Stimulated activated naive CD8-positive, alpha-beta T cell treated with anti-CD3 and anti-CD28 coated beads, Interleukin-15, Interleukin-2, amounts not matched to agents 100 ng/mL and 50 ng/mL, for 24 hours (primary cell): ENCODE results near the gene PARD6A.

Experiments used
- H3K27ac Mint-ChIP-seq: one replicate; pipeline ENCODE4 v1.8.0; 2021; ENCODE audit warnings: mild to moderate bottlenecking, mixed read lengths
- H3K27me3 Mint-ChIP-seq: one replicate; pipeline ENCODE4 v1.8.0; 2021; ENCODE audit warnings: mixed read lengths
- H3K36me3 Mint-ChIP-seq: one replicate; pipeline ENCODE4 v1.8.0; 2021; ENCODE audit warnings: low read depth, mixed read lengths
- H3K4me1 Mint-ChIP-seq: one replicate; pipeline ENCODE4 v1.8.0; 2021; ENCODE audit warnings: low read depth, mixed read lengths
- H3K4me3 Mint-ChIP-seq: one replicate; pipeline ENCODE4 v1.8.0; 2021; ENCODE audit warnings: mild to moderate bottlenecking, mixed read lengths
- H3K9me3 Mint-ChIP-seq: one replicate; pipeline ENCODE4 v1.8.0; 2021; ENCODE audit warnings: mixed read lengths

PARD6A gene

DNA sequence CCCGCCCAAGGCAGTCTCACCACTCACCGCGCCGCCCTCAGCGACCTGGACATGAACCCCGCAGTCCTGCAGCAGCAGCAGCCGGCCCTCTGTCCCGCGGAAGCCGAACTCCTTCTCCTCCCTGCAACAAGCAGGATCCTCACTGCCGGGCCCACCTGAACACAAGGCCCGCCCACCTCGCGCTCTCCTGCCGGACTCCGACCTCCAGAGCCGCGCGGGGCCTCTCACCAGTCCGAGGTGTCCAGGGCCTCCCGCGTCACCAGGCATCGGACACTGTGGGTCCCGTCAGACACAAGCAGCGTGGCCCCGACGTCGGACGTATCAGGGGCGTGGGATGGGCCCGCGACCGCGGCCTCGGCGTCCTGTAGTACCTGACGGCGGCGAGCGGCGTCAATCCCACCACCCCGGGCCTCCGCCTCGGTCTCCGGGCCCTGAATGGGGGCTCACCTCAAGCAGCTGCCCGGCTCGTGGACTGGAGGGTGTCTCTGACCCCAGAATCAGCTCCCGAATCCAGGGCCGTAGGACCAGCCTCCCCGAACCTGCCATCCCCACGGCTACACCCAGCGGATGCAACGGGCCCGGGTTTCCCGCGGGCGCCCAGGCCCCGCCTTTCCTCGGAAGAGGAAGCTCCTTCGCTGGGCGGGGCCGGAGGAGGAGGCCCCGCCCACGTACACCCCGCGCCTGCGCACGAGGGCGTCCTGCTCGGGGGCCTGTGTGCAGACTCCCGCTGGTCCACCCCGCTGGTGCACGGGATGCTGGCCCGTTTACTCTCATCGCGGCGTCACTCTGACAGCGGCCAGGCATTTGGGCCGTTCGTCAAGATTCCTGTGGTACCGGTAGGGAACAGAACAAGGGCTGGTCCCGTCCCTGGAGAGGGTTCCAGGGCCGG is 841 bp upstream of the PARD6A start, which contains the start of gene ACD:
TSS of gene ACD (minus strand) at position 586 of the 889 bp plus-strand sequence. CDS start at position 546, 40 bp downstream.
- H3K27ac Mint-ChIP-seq: peak within 1 kb of the TSS; percentile 92
- no peaks in the 10 kb centered on the region for H3K9me3 Mint-ChIP-seq
- H3K36me3 Mint-ChIP-seq: peaks cover 6% of the 10 kb centered on the region
- H3K27me3 Mint-ChIP-seq: no peaks in the 10 kb centered on the region
- H3K4me1 Mint-ChIP-seq: peaks cover 13% of the 10 kb centered on the region
- H3K4me3 Mint-ChIP-seq: peak within 1 kb of the TSS; percentile 88

GRCh38 chr16:67661101-67661761 is 471 bp downstream of the PARD6A start:
- Mint-ChIP-seq H3K36me3 (no peaks in the 10 kb centered on the region), H3K4me3 (peak overlapping the region; percentile 88), H3K9me3 (no peaks in the 10 kb centered on the region), H3K27ac (no peak overlapping the region), H3K27me3 (no peaks in the 10 kb centered on the region), H3K4me1 (peaks cover 21% of the 10 kb centered on the region)

GRCh38 chr16:67661886-67662652 is 1.3 kb downstream of the PARD6A start:
- no peaks in the 10 kb centered on the region for H3K36me3 Mint-ChIP-seq
- peak overlapping the region; percentile 88 for H3K4me3 Mint-ChIP-seq
- no peaks in the 10 kb centered on the region for H3K27me3 Mint-ChIP-seq
- H3K4me1 Mint-ChIP-seq: peaks cover 22% of the 10 kb centered on the region
- no peak overlapping the region for H3K27ac Mint-ChIP-seq
- H3K9me3 Mint-ChIP-seq: no peaks in the 10 kb centered on the region

- H3K4me3 Mint-ChIP-seq: no peak overlapping the region
- H3K9me3 Mint-ChIP-seq: no peaks in the 10 kb centered on the region
- H3K27ac Mint-ChIP-seq: no peak overlapping the region
- peaks cover 28% of the 10 kb centered on the region for H3K4me1 Mint-ChIP-seq
- H3K36me3 Mint-ChIP-seq: no peaks in the 10 kb centered on the region
- H3K27me3 Mint-ChIP-seq: no peaks in the 10 kb centered on the region
These were observed 1.9 kb downstream of the PARD6A start for GRCh38 chr16:67662653-67663010.

GRCh38 chr16:67663151-67663876 is 2.6 kb downstream of the PARD6A start:
- Mint-ChIP-seq H3K36me3 (no peaks in the 10 kb centered on the region), H3K4me1 (peaks cover 24% of the 10 kb centered on the region), H3K4me3 (no peak overlapping the region), H3K27ac (no peak overlapping the region), H3K27me3 (no peaks in the 10 kb centered on the region), H3K9me3 (no peaks in the 10 kb centered on the region)

- H3K27me3 Mint-ChIP-seq: no peaks in the 10 kb centered on the region
- no peaks in the 10 kb centered on the region for H3K9me3 Mint-ChIP-seq
- H3K4me1 Mint-ChIP-seq: peaks cover 24% of the 10 kb centered on the region
- H3K4me3 Mint-ChIP-seq: no peak overlapping the region
- no peaks in the 10 kb centered on the region for H3K36me3 Mint-ChIP-seq
- no peak overlapping the region for H3K27ac Mint-ChIP-seq
These were observed 3.1 kb downstream of the PARD6A start for GRCh38 chr16:67663877-67664222.

DNA sequence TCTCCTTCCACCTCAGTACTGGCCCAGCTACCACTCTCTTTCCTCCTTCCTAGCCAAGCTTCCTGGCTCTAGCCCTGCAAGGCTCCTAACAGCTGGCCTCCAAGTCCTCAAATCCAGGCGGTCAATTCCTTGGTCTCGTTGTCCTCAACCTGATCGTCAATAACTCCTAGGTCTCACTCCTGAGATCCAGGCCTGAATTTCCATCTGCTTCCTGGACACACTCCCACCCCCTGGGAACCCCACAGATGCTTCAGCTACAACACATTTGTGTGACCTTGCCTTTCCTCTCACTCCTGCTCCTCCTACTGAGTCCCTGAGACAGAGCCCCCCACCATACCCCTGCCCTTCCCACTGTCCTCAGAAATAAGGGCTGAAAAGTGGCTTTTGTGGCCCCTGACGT is 3.5 kb downstream of the PARD6A start:
- Mint-ChIP-seq H3K27me3 (no peaks in the 10 kb centered on the region), H3K4me1 (peaks cover 22% of the 10 kb centered on the region), H3K27ac (no peak overlapping the region), H3K36me3 (no peaks in the 10 kb centered on the region), H3K4me3 (no peak overlapping the region), H3K9me3 (no peaks in the 10 kb centered on the region)

- H3K27me3 Mint-ChIP-seq: no peaks in the 10 kb centered on the region
- no peaks in the 10 kb centered on the region for H3K9me3 Mint-ChIP-seq
- no peak overlapping the region for H3K27ac Mint-ChIP-seq
- no peak overlapping the region for H3K4me3 Mint-ChIP-seq
- no peaks in the 10 kb centered on the region for H3K36me3 Mint-ChIP-seq
- peaks cover 27% of the 10 kb centered on the region for H3K4me1 Mint-ChIP-seq
These were observed 4.1 kb downstream of the PARD6A start for GRCh38 chr16:67664871-67665270.

DNA sequence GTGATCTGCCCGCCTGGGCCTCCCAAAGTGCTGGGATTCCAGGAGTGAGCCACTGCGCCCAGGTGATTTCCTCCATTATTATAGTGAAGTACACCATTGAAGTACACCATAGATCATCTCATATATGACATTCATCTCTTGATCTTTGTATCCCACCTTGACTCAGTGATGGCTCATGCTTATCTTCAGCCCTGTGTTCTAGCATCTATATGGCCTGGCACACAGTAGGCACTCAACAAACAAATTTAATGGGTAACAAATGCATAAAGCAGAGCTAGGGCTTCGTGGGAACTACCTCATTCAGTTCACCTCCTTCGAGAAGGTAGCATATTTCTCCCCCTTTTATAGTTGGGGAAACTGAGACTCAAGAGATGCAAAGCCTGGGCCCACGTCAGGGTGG is 4.8 kb downstream of the PARD6A start:
- Mint-ChIP-seq H3K36me3 (no peaks in the 10 kb centered on the region), H3K9me3 (no peaks in the 10 kb centered on the region), H3K27me3 (no peaks in the 10 kb centered on the region), H3K4me3 (peak overlapping the region; percentile 80), H3K4me1 (peaks cover 28% of the 10 kb centered on the region), H3K27ac (no peak overlapping the region)

DNA sequence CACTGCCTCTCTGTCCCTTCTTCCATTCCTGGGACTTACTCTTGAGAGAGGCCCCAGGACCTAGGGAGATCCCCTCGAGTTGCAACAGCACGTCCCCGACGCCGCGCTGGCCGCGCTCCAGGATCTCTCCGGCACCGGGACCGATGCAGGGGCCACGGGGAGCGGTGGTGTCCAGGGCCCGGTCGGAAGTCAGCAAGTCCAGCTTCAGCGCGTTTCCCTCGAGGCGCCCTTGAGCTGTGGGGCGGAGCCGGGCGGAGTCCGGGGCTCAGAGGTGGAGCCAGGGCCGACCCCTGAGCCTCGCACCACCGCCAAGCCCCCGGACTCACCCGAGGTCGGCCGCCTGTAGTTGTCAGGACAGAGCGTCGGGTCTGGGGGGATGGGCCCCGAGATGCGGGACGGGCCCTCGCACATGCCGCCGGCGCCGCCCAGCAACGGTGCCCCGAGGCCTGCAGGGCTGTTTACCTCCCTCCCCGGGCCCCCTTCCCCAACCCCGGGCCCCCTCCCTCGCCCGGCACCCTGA is 5.3 kb downstream of the PARD6A start:
- Mint-ChIP-seq H3K4me3 (peak overlapping the region; percentile 80), H3K27me3 (no peaks in the 10 kb centered on the region), H3K9me3 (no peaks in the 10 kb centered on the region), H3K36me3 (no peaks in the 10 kb centered on the region), H3K27ac (no peak overlapping the region), H3K4me1 (peaks cover 28% of the 10 kb centered on the region)

DNA sequence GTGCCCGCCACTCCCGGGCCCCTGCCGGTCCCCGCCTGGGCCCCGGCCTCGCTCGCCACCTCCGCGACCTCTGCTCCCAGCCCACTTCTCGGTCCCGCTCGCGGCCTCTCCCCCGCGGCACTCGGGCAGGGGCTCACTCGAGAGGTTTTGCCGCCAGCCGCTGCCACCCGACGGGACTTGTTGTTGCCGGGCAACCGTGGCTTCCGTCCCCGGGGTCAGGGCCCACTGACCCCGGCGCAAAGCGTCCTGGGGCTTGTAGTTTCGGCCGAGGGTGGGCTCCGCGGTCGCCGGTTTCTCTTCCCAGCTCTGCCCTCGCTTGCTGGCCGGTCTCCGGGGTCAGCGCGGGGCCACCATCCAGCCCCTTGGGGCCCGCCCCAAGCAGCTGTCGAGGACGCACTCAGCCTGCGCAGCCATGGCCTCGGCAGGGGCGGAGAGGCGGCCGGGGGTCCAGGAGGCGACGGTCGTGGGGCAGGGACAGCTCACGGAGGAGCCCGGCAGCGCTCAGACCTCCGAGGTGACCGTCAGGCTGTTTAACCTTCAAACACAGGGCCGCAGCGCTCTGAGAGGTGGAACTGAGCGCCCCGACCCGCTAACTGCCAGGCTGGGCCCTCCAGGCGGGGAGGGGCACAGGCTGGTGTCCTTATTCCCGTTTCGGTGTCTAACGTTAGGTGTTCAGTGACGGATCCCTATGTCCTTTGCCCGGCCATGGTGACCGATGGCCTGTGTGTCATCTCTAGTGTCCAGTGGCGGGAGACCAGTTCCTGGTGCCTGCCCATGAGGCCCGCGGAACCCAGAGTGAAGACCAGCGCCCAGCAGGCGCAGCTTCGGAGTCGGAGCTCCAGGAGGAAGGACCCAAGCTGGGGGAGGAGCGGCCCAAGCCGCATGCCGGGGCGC is 6.0 kb downstream of the PARD6A start, which contains the start of the genes C16orf86 and ENKD1:
TSS of gene C16orf86 (plus strand) at position 256 of the 894 bp plus-strand sequence. CDS start at position 413, 157 bp downstream.
TSS of gene ENKD1 (minus strand) at position 192 of the 894 bp plus-strand sequence. CDS start 308 bp downstream, outside the sequence.
- peak within 1 kb of the TSS; percentile 82 for H3K4me3 Mint-ChIP-seq

GRCh38 chr16:67667453-67667816 is 6.7 kb downstream of the PARD6A start:
- Mint-ChIP-seq H3K27me3 (no peaks in the 10 kb centered on the region), H3K4me1 (peaks cover 28% of the 10 kb centered on the region), H3K36me3 (no peaks in the 10 kb centered on the region), H3K27ac (peak overlapping the region; percentile 82), H3K9me3 (no peaks in the 10 kb centered on the region), H3K4me3 (peak overlapping the region; percentile 82)

More for the DNA sequence above, 6.0 kb downstream of the PARD6A start, which contains the start of the genes C16orf86 and ENKD1:
- Mint-ChIP-seq H3K4me1 (peaks cover 28% of the 10 kb centered on the region), H3K9me3 (no peaks in the 10 kb centered on the region), H3K27me3 (no peaks in the 10 kb centered on the region), H3K27ac (peak within 1 kb of the TSS; percentile 82), H3K36me3 (no peaks in the 10 kb centered on the region)

DNA sequence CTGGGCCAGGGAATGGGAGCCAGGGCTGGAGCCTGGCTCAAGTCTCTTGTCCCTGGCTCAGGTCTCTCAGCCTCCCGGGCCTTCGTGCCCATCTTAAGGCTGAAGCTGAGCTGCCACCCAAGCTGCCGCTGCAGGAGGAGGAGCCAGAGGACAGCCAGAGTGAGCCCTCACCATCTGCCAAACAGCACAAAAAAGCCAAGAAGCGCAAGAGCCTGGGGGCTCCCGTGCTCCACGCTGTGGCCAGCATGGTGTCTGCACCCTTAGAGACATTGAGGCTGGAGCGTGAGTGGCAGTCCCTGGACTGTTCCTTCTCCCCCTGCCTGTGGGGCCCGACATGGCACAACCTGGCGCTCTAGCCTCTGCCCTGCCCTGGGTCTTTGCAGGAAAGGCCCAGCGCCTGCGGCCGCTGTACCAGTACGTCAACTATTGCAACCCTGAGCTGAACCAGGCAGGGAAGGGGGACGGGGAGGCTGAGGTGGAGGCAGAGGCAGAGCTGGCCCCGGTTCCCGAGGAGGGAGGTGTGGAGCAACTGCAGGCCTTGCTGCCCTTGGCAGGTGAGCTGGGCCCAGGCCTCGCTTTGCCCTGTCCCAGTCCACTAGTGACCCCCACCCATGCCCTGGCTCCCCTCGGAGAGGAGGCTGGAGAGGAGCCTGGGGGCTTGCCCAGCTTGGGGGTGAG is 7.2 kb downstream of the PARD6A start:
- Mint-ChIP-seq H3K4me1 (peaks cover 31% of the 10 kb centered on the region), H3K9me3 (no peaks in the 10 kb centered on the region), H3K27ac (no peak overlapping the region), H3K36me3 (no peaks in the 10 kb centered on the region), H3K27me3 (no peaks in the 10 kb centered on the region), H3K4me3 (no peak overlapping the region)
